CD4-positive, alpha-beta memory T cell (primary cell): Measurements from ENCODE around the gene ETV5. TPM values are rescaled to one million over a fixed set of nuclear protein-coding genes. Genes with fewer than 3 reads are reported as not detected.
"Not testable (repeated sequence)": the region's sequence is repeated elsewhere in the genome, so short reads cannot be mapped to it uniquely, and the experiment has no call there.

Experiments
- CTCF ChIA-PET: fragments of 350-600 bp; sonication (Branson Sonifier 250); formaldehyde crosslinking; loops from one replicate; lab custom pipeline; 2021; ENCODE audit warnings: inconsistent platforms; ENCODE audit not compliant: partially characterized antibody; lab: Charles Lee
- POLR2A ChIA-PET: fragments of 350-600 bp; sonication (Branson Sonifier 250); formaldehyde crosslinking; loops from one replicate; lab custom pipeline; 2021; ENCODE audit not compliant: partially characterized antibody; lab: Charles Lee
- DNase-seq, 5 donors: peaks; one replicate each; pipeline versions ENCODE4 v3.0.0 to v3.0.0-alpha.2; 2020 to 2022; ENCODE audit warnings: mixed read lengths in 1 of 5
- H3K27ac ChIP-seq: one replicate; pipeline ENCODE4 v1.7.0; 2013; ENCODE audit warnings: low read depth, low read length
- H3K27me3 ChIP-seq: 2 replicates; pipeline ENCODE4 v1.7.0; 2013; ENCODE audit warnings: mild to moderate bottlenecking, low read length, moderate library complexity; ENCODE audit not compliant: insufficient read depth
- H3K36me3 ChIP-seq: 2 replicates; pipeline ENCODE4 v1.7.0; 2013; ENCODE audit warnings: mild to moderate bottlenecking, low read length, moderate library complexity; ENCODE audit not compliant: insufficient read depth
- H3K4me1 ChIP-seq: 2 replicates; pipeline ENCODE4 v1.7.0; 2013; ENCODE audit warnings: mild to moderate bottlenecking, low read length, moderate library complexity; ENCODE audit not compliant: insufficient read depth
- H3K4me3 ChIP-seq, 2 donors: one replicate each; pipeline ENCODE4 v1.7.0; 2013; ENCODE audit warnings: low read length in 2 of 2, mild to moderate bottlenecking in 1 of 2
- H3K9me3 ChIP-seq, 2 donors: one replicate each; pipeline ENCODE4 v1.7.0; 2013; ENCODE audit warnings: low read length in 2 of 2, control low read depth in 1 of 2; ENCODE audit not compliant: control insufficient read depth in 1 of 2
- H3K27ac Mint-ChIP-seq, 7 donors: one replicate each; pipeline ENCODE4 v1.8.0; 2020 to 2021; ENCODE audit warnings: mixed read lengths in 7 of 7, mild to moderate bottlenecking in 6 of 7, inconsistent platforms in 3 of 7, moderate library complexity in 3 of 7
- H3K27me3 Mint-ChIP-seq, 2 donors: one replicate each; pipeline ENCODE4 v1.8.0; 2020 to 2021; ENCODE audit warnings: mixed read lengths in 2 of 2
- H3K36me3 Mint-ChIP-seq, 2 donors: one replicate each; pipeline ENCODE4 v1.8.0; 2020 to 2021; ENCODE audit warnings: mixed read lengths in 2 of 2, inconsistent platforms in 1 of 2, mild to moderate bottlenecking in 1 of 2
- H3K4me1 Mint-ChIP-seq, 4 donors: one replicate each; pipeline ENCODE4 v1.8.0; 2020 to 2021; ENCODE audit warnings: mixed read lengths in 4 of 4, mild to moderate bottlenecking in 1 of 4
- H3K4me3 Mint-ChIP-seq, 8 donors: one replicate each; pipeline ENCODE4 v1.8.0; 2020 to 2021; ENCODE audit warnings: mixed read lengths in 8 of 8, mild to moderate bottlenecking in 7 of 8, moderate library complexity in 6 of 8, inconsistent platforms in 3 of 8
- H3K9me3 Mint-ChIP-seq, 8 donors: one replicate each; pipeline ENCODE4 v1.8.0; 2020 to 2021; ENCODE audit warnings: mixed read lengths in 8 of 8, mild to moderate bottlenecking in 5 of 8, inconsistent platforms in 3 of 8, moderate library complexity in 1 of 8
- intact Hi-C: fragments of 100-400 bp; cut with micrococcal nuclease; formaldehyde crosslinking; loops from one replicate; pipeline ENCODE4 v1.15.1; 2023
- polyA plus RNA-seq, 2 donors: library from polyadenylated mRNA; unstranded; fragments of 300-500 nt; fragmentation: Illumina TruSeq; gene quantifications; one replicate each; pipeline ENCODE4 v1.2.3, GENCODE V29; 2021
- total RNA-seq, 2 experiments: library from RNA; stranded (reverse); gene quantifications; one replicate each; pipeline ENCODE4 v1.2.3, GENCODE V29; 2021

The ETV5 gene
- total and polyA plus RNA-seq, 4 experiments from 2014 or later: 0.81 to 1.1 TPM; not detected in 2

DNA sequence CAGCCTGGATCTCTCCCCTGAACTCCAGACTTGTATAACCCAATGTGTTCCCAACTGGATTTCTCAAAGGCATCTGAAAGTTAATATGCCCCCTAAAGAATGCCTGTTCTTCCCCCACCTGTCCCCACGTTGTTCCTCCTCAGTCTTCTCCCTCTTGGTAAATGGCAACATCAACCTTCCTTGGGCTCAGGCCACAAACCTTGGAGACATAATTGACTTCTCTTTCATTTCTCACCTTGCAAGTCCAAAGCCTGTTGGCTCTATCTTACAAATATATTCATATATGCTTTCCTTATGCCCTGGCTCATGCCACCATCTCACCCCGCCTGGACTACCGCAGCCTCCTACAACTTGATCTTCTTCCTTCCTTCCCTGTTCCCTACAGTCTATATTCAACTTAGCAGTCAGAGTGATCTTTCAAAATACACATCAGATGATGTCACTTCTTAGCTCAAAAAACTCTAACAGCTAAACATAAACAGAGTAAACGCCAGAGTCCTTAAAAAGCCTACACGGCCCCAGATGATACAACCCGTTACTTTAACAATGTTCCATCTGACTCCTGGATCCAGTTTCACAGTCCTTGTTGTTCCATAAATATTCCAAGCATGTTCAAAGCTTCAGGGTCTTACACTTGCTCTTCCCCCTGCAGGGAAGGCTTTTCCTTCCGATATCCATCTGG, 66.2 kb downstream of the ETV5 start:
- H3K27me3 ChIP-seq: no peaks in the 10 kb centered on the region
- H3K27ac ChIP-seq: no peak overlapping the region
- Mint-ChIP-seq H3K9me3 (peaks cover 0 to 12% (median 10%) of the 10 kb centered on the region in 8 donors), H3K4me3 (no peak overlapping the region), H3K36me3 (no peaks in the 10 kb centered on the region), H3K4me1 (peaks cover 0 to 3% (median 0%) of the 10 kb centered on the region in 4 donors), H3K27me3 (peaks cover 16 to 32% of the 10 kb centered on the region in 2 donors), H3K27ac (no peak overlapping the region)
- H3K36me3 ChIP-seq: no peaks in the 10 kb centered on the region
- no peak for DNase-seq
- H3K4me3 ChIP-seq: no peak overlapping the region
- H3K9me3 ChIP-seq: no peaks in the 10 kb centered on the region
- no peaks in the 10 kb centered on the region for H3K4me1 ChIP-seq
- ChIA-PET POLR2A (no interaction called here), CTCF (no interaction called here)
- intact Hi-C loops: no loop called here

DNA sequence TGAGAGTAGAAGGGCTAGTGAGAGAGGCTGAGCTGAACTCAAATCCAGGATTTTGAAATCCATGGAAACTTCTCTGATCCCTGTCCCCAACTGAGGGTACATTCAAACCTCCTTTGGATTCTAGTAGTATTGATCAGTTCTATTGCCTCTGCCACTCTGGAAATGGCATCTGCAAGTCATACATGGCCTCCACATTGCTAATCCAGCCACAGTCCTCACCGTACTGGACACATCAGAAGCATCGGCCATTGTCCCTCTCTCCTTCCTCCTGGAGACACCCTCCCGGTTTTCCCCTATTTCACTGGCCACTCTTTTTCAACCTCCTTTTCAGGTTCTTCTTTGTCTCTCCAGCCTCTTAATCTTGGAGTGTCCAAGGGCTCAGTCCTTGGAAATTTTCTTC, 66.9 kb downstream of the ETV5 start:
- intact Hi-C loops: no loop called here
- no peak for DNase-seq
- Histone ChIP-seq H3K4me3 (no peak overlapping the region), H3K36me3 (no peaks in the 10 kb centered on the region), H3K4me1 (no peaks in the 10 kb centered on the region), H3K27ac (no peak overlapping the region), H3K9me3 (no peaks in the 10 kb centered on the region), H3K27me3 (no peaks in the 10 kb centered on the region)
- peaks cover 0 to 3% (median 0%) of the 10 kb centered on the region in 4 donors for H3K4me1 Mint-ChIP-seq
- no peaks in the 10 kb centered on the region for H3K36me3 Mint-ChIP-seq
- H3K27me3 Mint-ChIP-seq: peaks cover 16 to 32% of the 10 kb centered on the region in 2 donors
- POLR2A ChIA-PET: no interaction called here
- CTCF ChIA-PET: no interaction called here
- no peak overlapping the region for H3K27ac Mint-ChIP-seq
- no peak overlapping the region for H3K4me3 Mint-ChIP-seq
- H3K9me3 Mint-ChIP-seq: peaks cover 0 to 14% (median 11%) of the 10 kb centered on the region in 8 donors

DNA sequence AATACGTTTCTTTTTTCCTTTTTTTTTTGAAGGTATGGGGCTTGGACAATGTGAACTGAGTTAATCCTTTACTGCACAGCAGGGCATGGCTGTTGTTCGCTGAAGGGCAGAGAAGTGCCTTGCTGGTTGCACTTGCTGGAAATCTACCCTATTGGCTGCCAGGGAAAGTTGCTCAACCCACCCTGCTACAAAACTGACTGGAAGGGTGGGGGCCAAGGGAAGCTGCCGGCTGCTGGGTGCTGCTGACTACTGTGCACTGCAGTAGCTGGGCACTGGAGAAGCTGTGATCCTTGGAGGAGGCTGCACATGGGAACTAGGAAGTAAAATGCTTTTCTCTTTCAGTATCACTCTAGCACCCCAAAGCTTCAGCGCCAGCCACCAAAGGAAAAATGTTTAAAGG, 70.5 kb downstream of the ETV5 start:
- Histone ChIP-seq H3K9me3 (no peaks in the 10 kb centered on the region), H3K27me3 (no peaks in the 10 kb centered on the region), H3K36me3 (no peaks in the 10 kb centered on the region), H3K27ac (no peak overlapping the region), H3K4me3 (no peak overlapping the region), H3K4me1 (no peaks in the 10 kb centered on the region)
- Mint-ChIP-seq H3K4me1 (no peaks in the 10 kb centered on the region), H3K27me3 (peaks cover 12 to 33% of the 10 kb centered on the region in 2 donors), H3K9me3 (peaks cover 0 to 14% (median 11%) of the 10 kb centered on the region in 8 donors), H3K4me3 (no peak overlapping the region), H3K36me3 (no peaks in the 10 kb centered on the region), H3K27ac (no peak overlapping the region)
- POLR2A ChIA-PET: no interaction called here
- CTCF ChIA-PET: no interaction called here
- DNase-seq: no peak
- intact Hi-C loops: no loop called here

DNA sequence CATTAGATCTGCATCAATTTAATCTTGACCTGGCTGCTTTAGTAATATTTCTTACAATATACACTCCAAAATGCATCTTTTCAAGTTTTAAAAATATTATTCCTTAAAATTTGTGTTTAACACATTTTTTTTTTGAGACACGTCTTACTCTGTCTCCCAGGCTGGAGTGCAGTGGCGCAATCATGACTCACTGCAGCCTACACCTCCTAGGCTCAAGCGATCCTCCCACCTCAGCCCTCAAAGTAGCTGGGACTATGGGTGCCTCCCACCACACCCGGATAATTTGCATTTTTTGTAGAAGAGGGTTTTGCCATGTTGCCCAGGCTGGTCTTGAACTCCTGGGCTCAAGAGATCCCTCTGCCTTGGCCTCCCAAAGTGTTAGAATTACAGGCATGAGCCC, 73.6 kb downstream of the ETV5 start:
- Histone ChIP-seq H3K27ac (no peak overlapping the region), H3K27me3 (no peaks in the 10 kb centered on the region), H3K36me3 (no peaks in the 10 kb centered on the region), H3K4me3 (no peak overlapping the region), H3K9me3 (no peaks in the 10 kb centered on the region), H3K4me1 (no peaks in the 10 kb centered on the region)
- ChIA-PET POLR2A (no interaction called here), CTCF (no interaction called here)
- peaks cover 0 to 14% (median 11%) of the 10 kb centered on the region in 8 donors for H3K9me3 Mint-ChIP-seq
- intact Hi-C loops: no loop called here
- no peak for DNase-seq
- H3K27me3 Mint-ChIP-seq: peaks cover 9 to 21% of the 10 kb centered on the region in 2 donors
- H3K27ac Mint-ChIP-seq: no peak overlapping the region
- H3K36me3 Mint-ChIP-seq: no peaks in the 10 kb centered on the region
- no peaks in the 10 kb centered on the region for H3K4me1 Mint-ChIP-seq
- H3K4me3 Mint-ChIP-seq: no peak overlapping the region

DNA sequence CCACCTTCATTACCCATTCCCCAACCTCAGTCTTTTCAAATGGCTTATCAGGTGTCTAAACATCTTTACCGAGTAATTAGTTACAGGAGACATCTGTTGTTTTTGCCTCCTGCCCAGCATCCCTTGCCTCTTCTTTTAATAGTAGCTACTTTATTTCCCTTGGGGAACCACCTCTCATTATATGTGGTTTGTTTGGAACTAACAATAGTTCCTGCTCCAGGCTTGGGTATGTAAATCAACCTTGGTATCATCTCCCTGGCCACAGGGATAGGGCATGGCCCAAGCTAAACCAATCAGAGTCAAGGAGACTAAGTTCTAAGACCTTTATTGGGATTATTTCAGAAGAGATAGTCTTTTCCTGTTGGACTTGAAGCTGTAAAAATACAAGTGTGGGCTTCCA, 76.6 kb downstream of the ETV5 start:
- no peak for DNase-seq
- Histone ChIP-seq H3K4me1 (no peaks in the 10 kb centered on the region), H3K9me3 (no peaks in the 10 kb centered on the region), H3K27ac (no peak overlapping the region), H3K4me3 (no peak overlapping the region), H3K27me3 (no peaks in the 10 kb centered on the region), H3K36me3 (no peaks in the 10 kb centered on the region)
- no peak overlapping the region for H3K4me3 Mint-ChIP-seq
- H3K4me1 Mint-ChIP-seq: no peaks in the 10 kb centered on the region
- peaks cover 0 to 1% (median 0%) of the 10 kb centered on the region in 8 donors for H3K9me3 Mint-ChIP-seq
- peaks cover 14 to 21% of the 10 kb centered on the region in 2 donors for H3K27me3 Mint-ChIP-seq
- ChIA-PET POLR2A (no interaction called here), CTCF (no interaction called here)
- no peaks in the 10 kb centered on the region for H3K36me3 Mint-ChIP-seq
- intact Hi-C loops: no loop called here
- H3K27ac Mint-ChIP-seq: no peak overlapping the region

DNA sequence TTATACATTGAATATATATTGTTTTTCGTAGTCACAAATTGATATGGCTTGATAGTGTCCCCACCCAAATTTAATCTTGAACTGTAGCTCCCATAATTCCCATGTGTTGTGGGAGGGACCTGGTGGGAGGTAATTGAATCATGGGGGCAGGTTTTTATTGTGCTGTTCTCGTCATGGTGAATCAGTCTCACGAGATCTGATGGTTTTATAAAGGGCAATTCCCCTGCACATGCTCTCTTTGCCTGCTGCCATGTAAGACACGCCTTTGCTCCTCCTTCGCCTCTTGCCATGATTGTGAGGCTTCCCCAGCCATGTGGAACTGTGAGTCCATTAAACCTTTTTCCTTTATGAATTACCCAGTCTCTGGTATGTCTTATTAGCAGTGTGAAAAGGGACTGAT, 82.9 kb downstream of the ETV5 start:
- H3K4me1 Mint-ChIP-seq, H3K36me3 Mint-ChIP-seq, intact Hi-C loops, H3K4me1 ChIP-seq, H3K9me3 Mint-ChIP-seq, H3K4me3 ChIP-seq, DNase-seq, H3K36me3 ChIP-seq, CTCF ChIA-PET, H3K4me3 Mint-ChIP-seq, H3K27me3 ChIP-seq, POLR2A ChIA-PET, H3K27ac ChIP-seq, H3K27ac Mint-ChIP-seq, H3K9me3 ChIP-seq: not testable (repeated sequence)
- H3K27me3 Mint-ChIP-seq: peaks cover 14 to 19% of the 10 kb centered on the region in 2 donors

DNA sequence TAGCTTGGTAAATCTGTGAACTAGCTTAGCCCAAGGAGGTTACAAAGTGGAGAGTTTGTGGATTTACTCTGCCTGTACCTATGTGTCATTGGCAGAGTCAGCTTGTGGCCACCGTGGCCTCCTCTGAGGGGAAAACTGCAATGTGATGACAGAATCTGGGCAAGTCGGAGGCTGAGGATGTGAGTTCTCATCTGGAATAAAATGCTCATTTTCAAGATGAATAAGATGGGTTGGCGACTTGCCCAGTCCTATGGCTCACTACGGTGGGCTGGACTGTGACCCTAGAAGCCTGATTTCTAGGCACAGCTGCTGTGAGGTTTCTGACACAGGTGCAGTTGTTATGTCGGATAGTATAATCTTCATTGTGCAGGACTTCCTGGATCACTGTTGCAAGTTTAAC, 83.7 kb downstream of the ETV5 start:
- DNase-seq: no peak
- POLR2A ChIA-PET: no interaction called here
- peaks cover 0 to 2% (median 0%) of the 10 kb centered on the region in 8 donors for H3K9me3 Mint-ChIP-seq
- H3K4me1 ChIP-seq: no peaks in the 10 kb centered on the region
- CTCF ChIA-PET: no interaction called here
- no peaks in the 10 kb centered on the region for H3K4me1 Mint-ChIP-seq
- H3K27me3 Mint-ChIP-seq: peaks cover 14 to 17% of the 10 kb centered on the region in 2 donors
- H3K4me3 Mint-ChIP-seq: no peak overlapping the region
- H3K27ac ChIP-seq: no peak overlapping the region
- no peak overlapping the region for H3K27ac Mint-ChIP-seq
- no peaks in the 10 kb centered on the region for H3K36me3 ChIP-seq
- no peaks in the 10 kb centered on the region for H3K36me3 Mint-ChIP-seq
- intact Hi-C loops: no loop called here
- no peaks in the 10 kb centered on the region for H3K27me3 ChIP-seq
- no peaks in the 10 kb centered on the region for H3K9me3 ChIP-seq
- H3K4me3 ChIP-seq: no peak overlapping the region
